Naive thymus-derived CD8-positive, alpha-beta T cell (primary cell): ENCODE results near the gene ABCF2. TPM values are rescaled to one million over a fixed set of nuclear protein-coding genes. Genes with fewer than 3 reads are reported as not detected.

Experiments used
- ATAC-seq, 2 donors: fragments of 150-1000 bp; cut with Tn5 transposase in 1 of 2; sonication (Bioruptor Pico), chemical (Tn5 transposase) in 1 of 2; 1 replicate in 1 of 2; 2 replicates in 1 of 2; pipeline ENCODE4 v1.10.0; 2021; ENCODE audit warnings: mild to moderate bottlenecking in 2 of 2, moderate library complexity in 2 of 2
- POLR2A ChIA-PET: fragments of 350-600 bp; sonication (Branson Sonifier 250); formaldehyde crosslinking; loops from one replicate; lab custom pipeline; 2021; ENCODE audit warnings: antibody characterized with exemption; lab: Charles Lee
- DNase-seq, 10 donors: peaks; one replicate each; pipeline versions ENCODE4 v3.0.0 to v3.0.0-alpha.2; 2020 to 2022
- H3K27ac Mint-ChIP-seq, 10 donors: one replicate each; pipeline ENCODE4 v1.8.0; 2020 to 2022; ENCODE audit warnings: mild to moderate bottlenecking in 10 of 10, mixed read lengths in 10 of 10, moderate library complexity in 4 of 10, inconsistent platforms in 1 of 10
- H3K27me3 Mint-ChIP-seq, 5 donors: one replicate each; pipeline ENCODE4 v1.8.0; 2021 to 2022; ENCODE audit warnings: mixed read lengths in 5 of 5
- H3K36me3 Mint-ChIP-seq, 3 donors: one replicate each; pipeline ENCODE4 v1.8.0; 2020 to 2022; ENCODE audit warnings: mixed read lengths in 3 of 3, mild to moderate bottlenecking in 2 of 3, inconsistent platforms in 1 of 3
- H3K4me1 Mint-ChIP-seq, 4 donors: one replicate each; pipeline ENCODE4 v1.8.0; 2021 to 2022; ENCODE audit warnings: mixed read lengths in 4 of 4
- H3K4me3 Mint-ChIP-seq, 10 donors: one replicate each; pipeline ENCODE4 v1.8.0; 2020 to 2022; ENCODE audit warnings: mild to moderate bottlenecking in 10 of 10, mixed read lengths in 10 of 10, moderate library complexity in 6 of 10, inconsistent platforms in 1 of 10
- H3K9me3 Mint-ChIP-seq, 9 donors: one replicate each; pipeline ENCODE4 v1.8.0; 2020 to 2022; ENCODE audit warnings: mixed read lengths in 9 of 9, mild to moderate bottlenecking in 3 of 9, inconsistent platforms in 1 of 9, moderate library complexity in 1 of 9
- polyA plus RNA-seq, 3 donors: library from polyadenylated mRNA; unstranded; fragments of 300-500 nt; fragmentation: Illumina TruSeq; gene quantifications; one replicate each; pipeline ENCODE4 v1.2.3, GENCODE V29; 2021
- total RNA-seq, 8 experiments: library from RNA in 2 of 8; stranded (reverse) in 2 of 8; gene quantifications; one replicate each; pipeline ENCODE4 v1.2.3 and lab custom pipeline; 2021 to 2026

ABCF2 gene
- total and polyA plus RNA-seq, 5 experiments from 2014 or later, result 23.0 to 40.4 (median 31.6) TPM

- Mint-ChIP-seq H3K4me3 (no peak overlapping the region), H3K9me3 (no peaks in the 10 kb centered on the region), H3K36me3 (peaks cover 0 to 4% (median 2%) of the 10 kb centered on the region in 3 donors), H3K4me1 (no peaks in the 10 kb centered on the region), H3K27me3 (peaks cover 0 to 4% (median 1%) of the 10 kb centered on the region in 5 donors), H3K27ac (no peak overlapping the region)
- ATAC-seq (no peak), DNase-seq (no peak)
- POLR2A ChIA-PET, result no interaction called here
Measured at GRCh38 chr7:151264615-151265014, 37.6 kb upstream of the ABCF2 start.

- peaks cover 0 to 4% (median 0%) of the 10 kb centered on the region in 5 donors for H3K27me3 Mint-ChIP-seq
- H3K9me3 Mint-ChIP-seq, result no peaks in the 10 kb centered on the region
- H3K36me3 Mint-ChIP-seq, result peaks cover 0 to 4% (median 0%) of the 10 kb centered on the region in 3 donors
- POLR2A ChIA-PET, result interaction anchor here (1.4 kb wide), 1 partner anchor 16 kb away, joined by 3 read pairs; no protein-coding TSS in a partner anchor
- no peak overlapping the region for H3K4me3 Mint-ChIP-seq
- ATAC-seq (no peak), DNase-seq (peak in 1 of 10 donors; percentile 47)
- peaks cover 0 to 3% (median 0%) of the 10 kb centered on the region in 4 donors for H3K4me1 Mint-ChIP-seq
- no peak overlapping the region for H3K27ac Mint-ChIP-seq
Measured at GRCh38 chr7:151261529-151261928, 34.5 kb upstream of the ABCF2 start.

- POLR2A ChIA-PET, result interaction anchor here (1.4 kb wide), 1 partner anchor 17 kb away, joined by 3 read pairs; no protein-coding TSS in a partner anchor
- peaks cover 0 to 4% (median 0%) of the 10 kb centered on the region in 5 donors for H3K27me3 Mint-ChIP-seq
- H3K4me3 Mint-ChIP-seq, result no peak overlapping the region
- no peaks in the 10 kb centered on the region for H3K9me3 Mint-ChIP-seq
- H3K27ac Mint-ChIP-seq, result no peak overlapping the region
- H3K36me3 Mint-ChIP-seq, result peaks cover 0 to 4% (median 0%) of the 10 kb centered on the region in 3 donors
- ATAC-seq (no peak), DNase-seq (no peak)
- H3K4me1 Mint-ChIP-seq, result peaks cover 0 to 3% (median 0%) of the 10 kb centered on the region in 4 donors
Measured at GRCh38 chr7:151260883-151261282, 33.9 kb upstream of the ABCF2 start.

GRCh38 chr7:151260471-151260870 is 33.5 kb upstream of the ABCF2 start:
- Mint-ChIP-seq H3K36me3 (peaks cover 0 to 4% (median 0%) of the 10 kb centered on the region in 3 donors), H3K4me3 (no peak overlapping the region), H3K27me3 (peaks cover 0 to 4% (median 2%) of the 10 kb centered on the region in 5 donors), H3K4me1 (peaks cover 0 to 3% (median 0%) of the 10 kb centered on the region in 4 donors), H3K27ac (no peak overlapping the region), H3K9me3 (no peaks in the 10 kb centered on the region)
- ATAC-seq (no peak), DNase-seq (no peak)
- POLR2A ChIA-PET, result interaction anchor here (1.4 kb wide), 1 partner anchor 17 kb away, joined by 3 read pairs; no protein-coding TSS in a partner anchor

- Mint-ChIP-seq H3K4me3 (no peak overlapping the region), H3K4me1 (peaks cover 0 to 3% (median 0%) of the 10 kb centered on the region in 4 donors), H3K9me3 (no peaks in the 10 kb centered on the region), H3K27me3 (peaks cover 0 to 5% (median 0%) of the 10 kb centered on the region in 5 donors), H3K27ac (peak overlapping the region in 2 of 10 donors; percentile 61 to 66), H3K36me3 (peaks cover 0 to 4% (median 0%) of the 10 kb centered on the region in 3 donors)
- POLR2A ChIA-PET, result interaction anchor here (1.0 kb wide), 1 partner anchor 111 kb away, joined by 3 read pairs; no protein-coding TSS in a partner anchor
- DNase-seq (no peak), ATAC-seq (no peak)
Measured at GRCh38 chr7:151257990-151258389, 31.0 kb upstream of the ABCF2 start.

- no peak overlapping the region for H3K27ac Mint-ChIP-seq
- H3K4me3 Mint-ChIP-seq, result peak overlapping the region in 1 of 10 donors; percentile 29
- no peak for ATAC-seq
Measured at GRCh38 chr7:151256410-151257045, 29.5 kb upstream of the ABCF2 start.

GRCh38 chr7:151255390-151255789 is 28.4 kb upstream of the ABCF2 start:
- Mint-ChIP-seq H3K27ac (peak overlapping the region in 1 of 10 donors; percentile 79), H3K9me3 (no peaks in the 10 kb centered on the region), H3K27me3 (peaks cover 0 to 19% (median 0%) of the 10 kb centered on the region in 5 donors), H3K36me3 (peaks cover 0 to 4% (median 0%) of the 10 kb centered on the region in 3 donors), H3K4me1 (peaks cover 14 to 21% (median 17%) of the 10 kb centered on the region in 4 donors), H3K4me3 (no peak overlapping the region)
- ATAC-seq (no peak), DNase-seq (peak in 1 of 10 donors; percentile 50)
- POLR2A ChIA-PET, result interaction anchor here (0.7 to 1.0 kb wide), 2 partner anchors 11 to 98 kb away, joined by 4 to 5 read pairs; no protein-coding TSS in a partner anchor

More at GRCh38 chr7:151256410-151257045, 29.5 kb upstream of the ABCF2 start:
- POLR2A ChIA-PET, result interaction anchor here (1.0 kb wide), 1 partner anchor 12 kb away, joined by 5 read pairs; no protein-coding TSS in a partner anchor
- H3K9me3 Mint-ChIP-seq, result no peaks in the 10 kb centered on the region
- peak in 1 of 10 donors; percentile 41 for DNase-seq
- peaks cover 0 to 12% (median 0%) of the 10 kb centered on the region in 5 donors for H3K27me3 Mint-ChIP-seq
- peaks cover 5 to 10% (median 7%) of the 10 kb centered on the region in 4 donors for H3K4me1 Mint-ChIP-seq
- H3K36me3 Mint-ChIP-seq, result peaks cover 0 to 4% (median 0%) of the 10 kb centered on the region in 3 donors

- Mint-ChIP-seq H3K4me1 (peaks cover 17 to 25% (median 21%) of the 10 kb centered on the region in 4 donors), H3K27me3 (peaks cover 0 to 21% (median 0%) of the 10 kb centered on the region in 5 donors), H3K9me3 (no peaks in the 10 kb centered on the region), H3K4me3 (no peak overlapping the region), H3K27ac (peak overlapping the region in 3 of 10 donors; percentile 21 to 79 (median 77)), H3K36me3 (peaks cover 0 to 4% (median 0%) of the 10 kb centered on the region in 3 donors)
- POLR2A ChIA-PET, result no interaction called here
- ATAC-seq (no peak), DNase-seq (peak in 1 of 10 donors; percentile 59)
Measured at GRCh38 chr7:151254851-151255250, 27.8 kb upstream of the ABCF2 start.

GRCh38 chr7:151254316-151254715 is 27.3 kb upstream of the ABCF2 start:
- no peak for DNase-seq
- Mint-ChIP-seq H3K27ac (peak overlapping the region in 4 of 10 donors; percentile 21 to 81 (median 58)), H3K4me3 (no peak overlapping the region), H3K4me1 (peaks cover 18 to 28% (median 23%) of the 10 kb centered on the region in 4 donors), H3K27me3 (peaks cover 0 to 21% (median 0%) of the 10 kb centered on the region in 5 donors), H3K9me3 (no peaks in the 10 kb centered on the region), H3K36me3 (peaks cover 0 to 4% (median 0%) of the 10 kb centered on the region in 3 donors)
- no peak for ATAC-seq
- POLR2A ChIA-PET, result no interaction called here

GRCh38 chr7:151252961-151253711 is 26.1 kb upstream of the ABCF2 start:
- Mint-ChIP-seq H3K36me3 (no peaks in the 10 kb centered on the region), H3K27me3 (peaks cover 0 to 26% (median 0%) of the 10 kb centered on the region in 5 donors), H3K4me1 (peaks cover 22 to 37% (median 28%) of the 10 kb centered on the region in 4 donors), H3K4me3 (peak overlapping the region; percentile 36 to 85 (median 72)), H3K27ac (peak overlapping the region in 2 of 10 donors; percentile 18 to 43), H3K9me3 (no peaks in the 10 kb centered on the region)
- POLR2A ChIA-PET, result interaction anchor here (1.4 kb wide), 1 partner anchor 10 kb away, joined by 3 read pairs; no protein-coding TSS in a partner anchor
- DNase-seq (no peak), ATAC-seq (no peak)

GRCh38 chr7:151252561-151252835 is 25.5 kb upstream of the ABCF2 start:
- Mint-ChIP-seq H3K27me3 (peaks cover 0 to 26% (median 0%) of the 10 kb centered on the region in 5 donors), H3K27ac (peak overlapping the region in 2 of 10 donors; percentile 48 to 62), H3K4me1 (peaks cover 26 to 44% (median 32%) of the 10 kb centered on the region in 4 donors), H3K36me3 (no peaks in the 10 kb centered on the region), H3K4me3 (peak overlapping the region; percentile 36 to 85 (median 72)), H3K9me3 (no peaks in the 10 kb centered on the region)
- DNase-seq (no peak), ATAC-seq (no peak)
- POLR2A ChIA-PET, result interaction anchor here (1.4 kb wide), 1 partner anchor 9 kb away, joined by 3 read pairs; no protein-coding TSS in a partner anchor
